HG02938 (cell line): ENCODE results near the gene SYNC.
"Not testable (repeated sequence)": the region's sequence is repeated elsewhere in the genome, so short reads cannot be mapped to it uniquely, and the experiment has no call there.

ENCODE experiments used
- ATAC-seq: cut with Tn5 transposase; IDR thresholded peaks from one replicate; pipeline ENCODE4 v1.9.1; 2021; ENCODE audit warnings: mild to moderate bottlenecking, moderate library complexity; ENCODE audit not compliant: unreplicated experiment

The SYNC gene

GRCh38 chr1:32724678-32725614 is 22.4 kb upstream of the SYNC start:
- no peak for ATAC-seq

DNA sequence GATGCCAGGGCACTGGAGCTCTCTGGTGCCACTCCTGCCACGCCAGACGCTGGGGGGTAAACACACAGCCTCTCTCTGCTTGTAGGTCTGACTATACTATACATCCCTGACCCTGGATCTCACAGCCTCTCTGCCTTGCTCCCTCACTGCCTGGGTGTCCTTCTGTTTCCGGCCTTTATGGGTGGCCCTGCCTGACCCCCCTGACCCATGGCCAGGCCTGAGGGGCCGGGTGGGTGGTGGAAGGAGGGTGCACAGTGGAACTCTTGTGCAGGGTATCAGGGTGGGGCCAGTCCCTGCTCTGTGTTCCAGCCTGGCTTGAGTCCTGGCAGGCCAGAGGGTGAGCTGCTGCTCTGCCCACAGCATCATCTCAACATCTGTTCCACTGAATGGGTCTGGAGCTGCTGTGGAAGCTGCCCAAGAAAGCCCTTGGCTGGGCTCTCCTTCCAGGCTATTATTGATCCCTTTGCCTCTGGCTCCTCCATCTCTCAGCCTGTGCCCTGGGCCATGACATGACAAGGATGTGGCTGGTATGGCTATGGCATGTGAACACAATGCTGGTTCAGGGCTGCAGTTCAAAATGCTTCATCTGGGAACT is 17.2 kb upstream of the SYNC start:
- ATAC-seq: no peak

DNA sequence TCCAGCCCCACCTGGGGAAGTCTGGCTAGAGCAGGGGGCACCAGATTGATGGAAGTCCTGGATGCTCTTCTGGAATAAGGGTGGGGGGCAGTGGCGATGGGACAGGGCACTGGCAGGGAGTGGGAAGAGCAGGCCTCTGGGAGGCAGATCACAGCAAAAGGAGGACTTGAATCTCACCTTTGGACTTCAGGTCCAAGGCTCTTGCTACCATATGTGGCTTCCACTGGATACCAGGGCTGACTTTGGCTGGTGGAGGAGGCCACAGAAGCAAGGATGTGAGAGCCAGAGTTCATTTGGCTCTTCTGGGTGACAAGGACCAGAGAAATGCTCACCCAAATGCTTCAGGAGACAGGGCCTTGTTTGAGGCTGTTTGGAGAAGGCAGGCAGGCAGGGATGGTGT is 16.0 kb upstream of the SYNC start:
- no peak for ATAC-seq

- ATAC-seq: no peak
Measured at GRCh38 chr1:32718036-32718435, 15.5 kb upstream of the SYNC start.

GRCh38 chr1:32717503-32717902 is 14.9 kb upstream of the SYNC start:
- ATAC-seq: no peak

- ATAC-seq: peak; percentile 45
Measured at GRCh38 chr1:32716312-32717148, 14.0 kb upstream of the SYNC start.

DNA sequence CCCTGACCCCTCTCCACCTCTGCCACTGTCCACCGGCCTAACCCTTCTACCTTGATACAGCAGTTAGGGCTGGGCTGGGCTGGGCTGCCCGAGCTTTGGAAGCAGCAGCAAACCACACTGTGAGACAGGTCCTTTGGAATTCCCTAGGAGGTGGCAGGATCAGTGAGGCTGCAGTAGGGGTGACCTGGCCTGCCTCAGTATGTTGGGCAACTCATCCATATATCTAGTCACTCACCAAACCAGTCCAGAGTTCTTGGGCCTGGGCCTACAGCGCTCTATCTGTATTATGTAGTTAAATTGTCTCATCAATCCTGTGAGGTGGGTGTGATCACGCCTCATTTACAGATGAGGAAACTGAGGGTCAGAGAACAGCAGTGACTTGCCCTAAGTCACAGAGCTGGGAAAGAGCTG is 13.3 kb upstream of the SYNC start:
- no peak for ATAC-seq

GRCh38 chr1:32714277-32714676 is 11.7 kb upstream of the SYNC start:
- no peak for ATAC-seq

- no peak for ATAC-seq
Measured at GRCh38 chr1:32713081-32713480, 10.5 kb upstream of the SYNC start.

GRCh38 chr1:32711221-32711620 is 8.7 kb upstream of the SYNC start:
- not testable (repeated sequence) for ATAC-seq

DNA sequence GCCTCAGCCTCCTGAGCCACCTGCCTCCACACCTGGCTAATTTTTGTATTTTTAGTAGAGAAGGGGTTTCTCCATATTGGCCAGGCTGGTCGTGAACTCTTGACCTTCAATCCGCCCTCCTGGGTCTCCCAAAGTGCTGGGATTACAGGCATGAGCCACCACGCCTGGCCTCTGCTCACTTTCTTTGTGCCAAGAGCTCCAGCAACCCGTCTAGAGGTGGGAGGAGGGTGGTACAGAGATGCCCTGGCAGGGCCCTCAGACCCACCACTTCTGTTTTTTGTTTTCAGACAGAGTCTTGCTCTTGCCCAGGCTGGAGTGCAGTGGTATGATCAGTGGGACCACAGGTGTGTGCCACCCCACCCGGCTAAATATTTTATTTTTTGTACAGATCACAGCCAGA is 6.9 kb upstream of the SYNC start:
- ATAC-seq: no peak

GRCh38 chr1:32709075-32709474 is 6.5 kb upstream of the SYNC start:
- ATAC-seq: no peak

- ATAC-seq: no peak
Measured at GRCh38 chr1:32706491-32706890, 3.9 kb upstream of the SYNC start.

GRCh38 chr1:32705516-32705915 is 2.9 kb upstream of the SYNC start:
- ATAC-seq: no peak

DNA sequence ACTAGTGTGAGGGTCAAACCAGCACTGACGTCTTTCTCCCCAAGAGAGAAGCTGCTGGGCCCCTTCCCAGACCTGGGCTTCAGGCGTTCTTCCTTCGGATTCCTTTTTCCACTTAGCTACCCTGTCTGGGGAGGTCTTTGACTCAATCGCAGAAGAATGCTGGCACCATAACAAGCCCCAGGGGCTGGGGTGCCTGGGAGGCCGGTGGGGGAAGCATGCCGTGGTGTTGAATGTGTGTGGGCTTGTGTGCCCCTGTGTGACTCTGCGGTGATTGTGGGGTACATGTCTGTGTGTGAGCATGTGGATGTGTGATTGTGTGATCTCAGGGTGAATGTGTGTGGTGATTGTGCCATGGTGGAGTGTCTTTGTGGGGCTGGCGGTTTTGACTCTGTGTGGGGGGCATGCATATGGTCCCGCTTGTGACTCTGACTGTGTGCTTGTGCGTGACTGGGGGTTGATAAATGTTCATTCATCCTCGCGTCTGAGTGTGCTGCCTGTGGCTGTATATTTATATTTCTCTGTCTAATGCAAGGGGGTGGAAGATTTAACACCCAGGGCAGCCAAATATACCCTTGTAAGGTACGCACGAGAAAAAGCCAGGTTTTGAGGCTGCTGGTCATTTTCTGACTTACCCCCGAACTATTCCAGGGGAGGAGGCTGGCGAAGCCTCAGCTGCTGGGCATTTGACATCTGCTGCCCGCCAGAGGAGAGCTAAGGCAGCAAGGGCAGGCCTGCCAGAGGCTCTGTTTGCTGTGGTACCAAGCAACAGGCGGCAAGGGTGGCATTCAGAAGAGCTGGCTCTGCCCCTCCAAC is 1.1 kb upstream of the SYNC start:
- ATAC-seq: no peak

DNA sequence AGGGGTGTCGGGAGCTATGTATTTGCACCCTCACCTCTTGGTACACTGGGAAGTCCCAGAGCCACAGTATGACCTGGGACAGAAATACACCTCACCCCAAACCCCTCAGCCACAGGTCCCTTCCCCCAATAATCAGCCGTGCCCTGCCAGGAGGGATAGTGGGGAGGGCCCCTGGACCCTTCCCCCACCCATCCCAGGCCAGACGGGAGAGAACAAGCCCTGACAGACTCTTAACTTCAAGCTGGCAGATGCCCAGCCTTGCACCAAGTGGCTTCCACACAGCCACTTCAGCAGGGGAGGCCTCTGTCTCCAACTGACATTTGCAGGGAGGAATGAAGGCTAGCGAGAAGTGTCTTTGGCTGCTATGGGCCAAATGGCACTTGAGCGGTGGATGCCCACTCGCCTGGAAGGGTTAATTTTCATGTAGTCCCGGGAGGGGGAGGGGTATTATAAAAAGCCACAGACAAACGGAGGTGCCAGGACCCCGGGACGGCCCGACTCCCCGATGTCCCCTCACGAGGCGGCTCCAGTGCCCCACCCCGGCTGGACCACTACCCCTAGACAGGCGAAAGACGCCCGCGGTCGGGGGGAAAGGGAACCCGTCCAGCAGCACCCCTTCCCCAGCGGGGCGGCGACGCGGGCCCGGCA is 495 bp downstream of the SYNC start:
- no peak for ATAC-seq

DNA sequence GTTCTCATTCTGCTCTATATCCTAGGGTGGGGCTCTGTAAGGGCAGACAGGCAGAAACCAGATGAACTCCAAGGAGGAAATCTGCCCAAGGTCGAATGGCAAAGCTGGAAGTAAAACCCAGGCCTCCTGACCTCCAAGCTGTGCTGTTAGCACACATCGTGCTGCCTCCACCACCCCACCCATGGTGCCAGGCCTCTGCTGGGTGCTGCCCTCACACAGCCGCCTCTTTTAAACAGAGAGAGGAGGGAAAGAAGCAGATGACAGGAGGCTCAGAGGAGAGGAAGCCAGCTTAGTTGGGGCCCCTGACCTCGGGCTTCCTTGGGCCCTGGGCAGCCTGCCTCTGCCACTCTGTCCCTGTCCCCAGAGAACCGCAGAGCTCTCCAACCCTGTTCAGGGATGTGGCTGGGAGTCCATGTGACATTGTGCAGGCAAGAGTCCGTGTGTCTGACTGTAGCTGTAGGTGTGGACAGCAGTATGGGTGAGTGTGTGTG is 1.1 kb downstream of the SYNC start:
- no peak for ATAC-seq

- not testable (repeated sequence) for ATAC-seq
Measured at GRCh38 chr1:32696996-32697395, 5.6 kb downstream of the SYNC start.

- ATAC-seq: no peak
Measured at GRCh38 chr1:32696041-32696440, 6.5 kb downstream of the SYNC start.
